Naive thymus-derived CD8-positive, alpha-beta T cell (primary cell): ENCODE measurements around the gene DDX52. TPM values are rescaled to one million over a fixed set of nuclear protein-coding genes. Genes with fewer than 3 reads are reported as not detected.

Source experiments
- ATAC-seq, 2 donors: fragments of 150-1000 bp; cut with Tn5 transposase in 1 of 2; sonication (Bioruptor Pico), chemical (Tn5 transposase) in 1 of 2; 1 replicate in 1 of 2; 2 replicates in 1 of 2; pipeline ENCODE4 v1.10.0; 2021; ENCODE audit warnings: mild to moderate bottlenecking in 2 of 2, moderate library complexity in 2 of 2
- POLR2A ChIA-PET: fragments of 350-600 bp; sonication (Branson Sonifier 250); formaldehyde crosslinking; loops from one replicate; lab custom pipeline; 2021; ENCODE audit warnings: antibody characterized with exemption; lab: Charles Lee
- DNase-seq, 10 donors: peaks; one replicate each; pipeline versions ENCODE4 v3.0.0 to v3.0.0-alpha.2; 2020 to 2022
- H3K27ac Mint-ChIP-seq, 10 donors: one replicate each; pipeline ENCODE4 v1.8.0; 2020 to 2022; ENCODE audit warnings: mild to moderate bottlenecking in 10 of 10, mixed read lengths in 10 of 10, moderate library complexity in 4 of 10, inconsistent platforms in 1 of 10
- H3K27me3 Mint-ChIP-seq, 5 donors: one replicate each; pipeline ENCODE4 v1.8.0; 2021 to 2022; ENCODE audit warnings: mixed read lengths in 5 of 5
- H3K36me3 Mint-ChIP-seq, 3 donors: one replicate each; pipeline ENCODE4 v1.8.0; 2020 to 2022; ENCODE audit warnings: mixed read lengths in 3 of 3, mild to moderate bottlenecking in 2 of 3, inconsistent platforms in 1 of 3
- H3K4me1 Mint-ChIP-seq, 4 donors: one replicate each; pipeline ENCODE4 v1.8.0; 2021 to 2022; ENCODE audit warnings: mixed read lengths in 4 of 4
- H3K4me3 Mint-ChIP-seq, 10 donors: one replicate each; pipeline ENCODE4 v1.8.0; 2020 to 2022; ENCODE audit warnings: mild to moderate bottlenecking in 10 of 10, mixed read lengths in 10 of 10, moderate library complexity in 6 of 10, inconsistent platforms in 1 of 10
- H3K9me3 Mint-ChIP-seq, 9 donors: one replicate each; pipeline ENCODE4 v1.8.0; 2020 to 2022; ENCODE audit warnings: mixed read lengths in 9 of 9, mild to moderate bottlenecking in 3 of 9, inconsistent platforms in 1 of 9, moderate library complexity in 1 of 9
- microRNA-seq: library from miRNA; unstranded; fragments of <30 nt; microRNA quantifications from one replicate; pipeline ENCODE4 v1.2.0, GENCODE V29; 2022; ENCODE audit warnings: borderline microRNAs expressed
- polyA plus RNA-seq, 3 donors: library from polyadenylated mRNA; unstranded; fragments of 300-500 nt; fragmentation: Illumina TruSeq; gene quantifications; one replicate each; pipeline ENCODE4 v1.2.3, GENCODE V29; 2021
- total RNA-seq, 8 experiments: library from RNA in 2 of 8; stranded (reverse) in 2 of 8; gene quantifications; one replicate each; pipeline ENCODE4 v1.2.3 and lab custom pipeline; 2021 to 2026

Gene DDX52
- total and polyA plus RNA-seq, 5 experiments from 2014 or later, result 12.6 to 33.6 (median 13.1) TPM

DNA sequence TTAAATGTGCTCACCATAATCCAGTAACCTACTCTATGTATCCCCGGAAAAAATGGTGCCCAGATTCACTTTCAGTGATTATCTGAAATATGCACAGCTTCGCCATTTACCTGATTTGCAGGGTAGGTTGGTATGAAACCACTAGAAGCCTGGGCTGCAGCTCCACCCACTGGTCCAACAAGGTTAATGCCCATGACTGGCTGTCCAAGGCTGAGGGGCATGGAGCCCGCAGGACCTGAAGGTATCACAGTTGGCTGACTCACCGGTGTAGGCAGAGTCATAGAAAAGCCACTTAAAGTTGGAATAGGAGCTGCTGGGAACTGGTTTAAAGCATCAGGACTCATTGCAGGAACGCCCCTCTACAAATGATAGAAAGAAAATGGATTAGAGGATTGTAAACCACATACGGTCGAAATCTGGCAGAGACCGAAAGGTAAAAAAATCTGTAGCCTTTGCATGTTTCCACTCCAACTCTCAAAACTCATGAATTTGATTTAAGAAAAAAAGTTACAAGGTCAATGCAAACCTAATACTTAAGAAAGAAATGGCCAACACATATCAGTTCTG lies 72.6 kb downstream of the DDX52 start:
- H3K27ac Mint-ChIP-seq, result peak overlapping the region in 2 of 10 donors; percentile 9 to 15
- H3K27me3 Mint-ChIP-seq, result no peaks in the 10 kb centered on the region
- POLR2A ChIA-PET, result interaction anchor here (1.9 kb wide), 1 partner anchor 39 kb away, joined by 8 read pairs; the partner anchor contains the start of gene SYNRG
- no peak overlapping the region for H3K4me3 Mint-ChIP-seq
- ATAC-seq (peak; percentile 53 to 65), DNase-seq (peak in 6 of 10 donors; percentile 5 to 23 (median 10))
- peaks cover 0 to 3% (median 0%) of the 10 kb centered on the region in 9 donors for H3K9me3 Mint-ChIP-seq
- peaks cover 21 to 89% (median 34%) of the 10 kb centered on the region in 3 donors for H3K36me3 Mint-ChIP-seq
- peaks cover 10 to 23% (median 16%) of the 10 kb centered on the region in 4 donors for H3K4me1 Mint-ChIP-seq

GRCh38 chr17:37568350-37569053 lies 74.7 kb downstream of the DDX52 start:
- Mint-ChIP-seq H3K4me3 (no peak overlapping the region), H3K9me3 (peaks cover 0 to 2% (median 0%) of the 10 kb centered on the region in 9 donors), H3K27ac (peak overlapping the region in 5 of 10 donors; percentile 1 to 83 (median 83)), H3K4me1 (peaks cover 0 to 27% (median 12%) of the 10 kb centered on the region in 4 donors), H3K27me3 (no peaks in the 10 kb centered on the region), H3K36me3 (peaks cover 13 to 90% (median 34%) of the 10 kb centered on the region in 3 donors)
- DNase-seq (no peak), ATAC-seq (no peak)
- POLR2A ChIA-PET, result interaction anchor here (0.7 to 0.8 kb wide), 2 partner anchors 10 to 65 kb away, joined by 5 to 6 read pairs; no protein-coding TSS in a partner anchor

- Mint-ChIP-seq H3K4me1 (peaks cover under 1 to 20% (median 12%) of the 10 kb centered on the region in 4 donors), H3K4me3 (no peak overlapping the region), H3K27ac (peak overlapping the region in 4 of 10 donors; percentile 10 to 83 (median 67)), H3K36me3 (peaks cover 13 to 87% (median 34%) of the 10 kb centered on the region in 3 donors), H3K27me3 (no peaks in the 10 kb centered on the region), H3K9me3 (peaks cover 0 to 2% (median 0%) of the 10 kb centered on the region in 9 donors)
- no peak for DNase-seq
- ATAC-seq, result no peak
- POLR2A ChIA-PET, result no interaction called here
Observed at GRCh38 chr17:37567538-37567937, 75.7 kb downstream of the DDX52 start.

GRCh38 chr17:37567137-37567536 lies 76.1 kb downstream of the DDX52 start:
- peak overlapping the region in 8 of 10 donors; percentile 7 to 82 (median 40) for H3K27ac Mint-ChIP-seq
- H3K27me3 Mint-ChIP-seq, result no peaks in the 10 kb centered on the region
- no peak for DNase-seq
- POLR2A ChIA-PET, result no interaction called here
- peaks cover 13 to 87% (median 34%) of the 10 kb centered on the region in 3 donors for H3K36me3 Mint-ChIP-seq
- peaks cover 4 to 20% (median 15%) of the 10 kb centered on the region in 4 donors for H3K4me1 Mint-ChIP-seq
- H3K9me3 Mint-ChIP-seq, result peaks cover 0 to 2% (median 0%) of the 10 kb centered on the region in 9 donors
- no peak overlapping the region for H3K4me3 Mint-ChIP-seq
- no peak for ATAC-seq

- POLR2A ChIA-PET, result no interaction called here
- peaks cover 13 to 84% (median 30%) of the 10 kb centered on the region in 3 donors for H3K36me3 Mint-ChIP-seq
Observed at GRCh38 chr17:37564252-37564651, 79.0 kb downstream of the DDX52 start.

DNA sequence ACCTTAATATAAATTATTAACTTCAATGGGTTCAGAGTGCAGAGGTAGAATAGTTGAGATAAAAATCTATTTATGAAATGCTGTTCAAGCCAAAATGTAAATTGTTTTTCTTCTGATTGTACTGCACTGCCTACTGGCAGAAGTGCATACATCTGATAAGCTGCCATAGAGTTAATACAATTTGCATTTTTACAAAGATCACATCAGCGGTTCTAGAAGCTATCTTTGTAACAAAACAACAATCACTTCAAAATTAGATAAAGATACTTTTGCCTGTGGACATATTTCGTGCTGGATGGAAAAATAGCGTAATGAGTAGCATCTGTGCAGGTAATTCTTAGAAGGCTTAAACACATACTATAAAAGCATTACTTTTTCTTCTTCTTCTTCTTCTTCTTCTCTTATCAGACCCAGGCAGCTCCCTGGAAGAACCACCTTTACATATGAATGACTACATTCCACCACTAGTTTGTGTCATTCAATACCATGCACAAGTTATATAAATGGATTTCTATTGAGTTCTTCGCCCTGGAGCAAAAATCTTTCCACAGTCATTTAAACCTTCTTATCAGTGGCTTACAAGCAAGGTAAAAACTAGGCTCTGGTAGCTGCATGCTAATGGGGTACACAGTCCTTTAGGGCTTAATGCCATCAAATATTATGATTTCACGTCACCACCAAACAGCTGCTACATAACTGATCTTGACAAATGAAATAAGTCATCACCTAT lies 81.1 kb downstream of the DDX52 start:
- H3K27me3 Mint-ChIP-seq, result no peaks in the 10 kb centered on the region
- H3K4me3 Mint-ChIP-seq, result no peak overlapping the region
- POLR2A ChIA-PET, result no interaction called here
- no peak for ATAC-seq
- no peak for DNase-seq
- H3K36me3 Mint-ChIP-seq, result peaks cover 11 to 84% (median 29%) of the 10 kb centered on the region in 3 donors
- H3K27ac Mint-ChIP-seq, result peak overlapping the region in 7 of 10 donors; percentile 10 to 63 (median 44)
- peaks cover 9 to 21% (median 15%) of the 10 kb centered on the region in 4 donors for H3K4me1 Mint-ChIP-seq
- H3K9me3 Mint-ChIP-seq, result peaks cover 0 to 2% (median 0%) of the 10 kb centered on the region in 9 donors

More at GRCh38 chr17:37564252-37564651, 79.0 kb downstream of the DDX52 start:
- Mint-ChIP-seq H3K9me3 (peaks cover 0 to 2% (median 0%) of the 10 kb centered on the region in 9 donors), H3K4me3 (no peak overlapping the region), H3K4me1 (peaks cover 6 to 25% (median 13%) of the 10 kb centered on the region in 4 donors), H3K27me3 (no peaks in the 10 kb centered on the region), H3K27ac (peak overlapping the region in 6 of 10 donors; percentile 11 to 86 (median 76))
- DNase-seq (no peak), ATAC-seq (no peak)

Small RNA genes lying within 50 kb of the gene (microRNA-seq; reads per million reads assigned to microRNA genes)
- gene MIR378J, result not detected

Other genes starting within 250 kb of the DDX52 start
- 10 to 100 TPM; 11.8 to 15.2 TPM for gene ACACA, start 236.6 kb downstream of the DDX52 start, total RNA-seq
- 1 to 10 TPM; 5.7 to 9.0 (median 7.4) TPM for gene ACACA, start 236.6 kb downstream of the DDX52 start, polyA plus RNA-seq
- gene TADA2A, start 236.6 kb downstream of the DDX52 start, total RNA-seq, result 10 to 100 TPM; 28.4 to 32.4 TPM
- 10 to 100 TPM in 2 of 3 donors, 1 to 10 TPM in 1; 6.9 to 17.4 (median 11.6) TPM for gene TADA2A, start 236.6 kb downstream of the DDX52 start, polyA plus RNA-seq
- gene DUSP14, start 153.6 kb downstream of the DDX52 start, total RNA-seq, result 1 to 10 TPM; 6.8 to 6.9 TPM
- 10 to 100 TPM; 13.8 to 17.4 (median 14.3) TPM for gene DUSP14, start 153.6 kb downstream of the DDX52 start, polyA plus RNA-seq
- 100 to 1,000 TPM; 142 to 149 TPM for gene SYNRG, start 34.0 kb downstream of the DDX52 start, total RNA-seq
- gene SYNRG, start 34.0 kb downstream of the DDX52 start, polyA plus RNA-seq, result 10 to 100 TPM; 71.8 to 91.8 (median 87.2) TPM
- gene HNF1B, start 101.6 kb upstream of the DDX52 start, total RNA-seq, result not detected
- gene HNF1B, start 101.6 kb upstream of the DDX52 start, polyA plus RNA-seq, result not detected